Measurements from ENCODE around the gene SEZ6L.

SEZ6L gene

GRCh38 chr22:26295563-26296126, 126.4 kb downstream of the SEZ6L start:
- no peak for DNase-seq (ENCODE audit: low read depth in 2 of 2)

- no peak for DNase-seq (ENCODE audit: low read depth in 2 of 2)
These were observed 129.5 kb downstream of the SEZ6L start for GRCh38 chr22:26298605-26299310.

- no peak for DNase-seq (ENCODE audit: low read depth in 2 of 2)
These were observed 133.5 kb downstream of the SEZ6L start for GRCh38 chr22:26302726-26303125.

GRCh38 chr22:26303475-26303874, 134.2 kb downstream of the SEZ6L start:
- DNase-seq (ENCODE audit: low read depth in 2 of 2) = no peak

DNA sequence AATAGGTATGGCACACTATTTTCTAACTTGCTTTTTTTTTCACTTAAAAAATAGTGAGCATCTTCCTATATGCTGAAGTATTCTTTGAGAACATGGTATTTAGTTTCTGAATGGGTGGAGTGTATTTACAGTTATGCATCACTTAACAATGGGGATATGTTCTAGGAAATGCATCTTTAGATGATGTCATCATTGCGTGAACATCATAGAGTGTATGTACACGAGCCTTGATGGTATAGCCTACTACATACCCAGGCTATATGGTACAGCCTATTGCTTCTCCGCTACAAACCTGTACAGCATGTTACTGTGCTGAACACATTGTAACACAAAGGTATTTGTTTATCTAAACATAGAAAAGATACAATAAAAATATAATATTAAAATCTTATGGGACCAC, 135.5 kb downstream of the SEZ6L start:
- DNase-seq (ENCODE audit: low read depth in 2 of 2) = no peak

DNA sequence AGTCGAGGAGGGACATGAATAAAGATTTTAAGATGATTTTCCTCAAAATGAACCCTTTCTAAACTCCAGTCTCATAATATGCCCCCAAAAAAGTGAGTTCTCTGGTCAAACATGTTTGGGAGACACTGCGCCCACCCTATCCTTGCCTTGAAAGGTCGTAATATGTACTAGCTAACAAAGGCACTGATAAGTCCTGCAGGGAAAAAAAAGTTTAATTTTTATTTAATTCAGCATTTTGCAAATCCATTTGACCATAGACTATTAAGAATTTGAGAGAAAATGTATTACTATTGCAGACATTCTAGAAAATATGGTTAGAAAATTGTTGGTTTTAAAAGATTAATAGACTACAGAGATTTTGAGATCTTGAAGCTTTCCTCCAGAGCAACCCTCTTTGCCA, 139.2 kb downstream of the SEZ6L start:
- DNase-seq (ENCODE audit: low read depth in 2 of 2) = no peak

- DNase-seq (ENCODE audit: low read depth in 2 of 2) = no peak
These were observed 141.4 kb downstream of the SEZ6L start for GRCh38 chr22:26310616-26311015.

GRCh38 chr22:26313291-26313690, 144.0 kb downstream of the SEZ6L start:
- DNase-seq (ENCODE audit: low read depth in 2 of 2) = no peak

- DNase-seq (ENCODE audit: low read depth in 2 of 2) = no peak
These were observed 144.9 kb downstream of the SEZ6L start for GRCh38 chr22:26314171-26314570.

DNA sequence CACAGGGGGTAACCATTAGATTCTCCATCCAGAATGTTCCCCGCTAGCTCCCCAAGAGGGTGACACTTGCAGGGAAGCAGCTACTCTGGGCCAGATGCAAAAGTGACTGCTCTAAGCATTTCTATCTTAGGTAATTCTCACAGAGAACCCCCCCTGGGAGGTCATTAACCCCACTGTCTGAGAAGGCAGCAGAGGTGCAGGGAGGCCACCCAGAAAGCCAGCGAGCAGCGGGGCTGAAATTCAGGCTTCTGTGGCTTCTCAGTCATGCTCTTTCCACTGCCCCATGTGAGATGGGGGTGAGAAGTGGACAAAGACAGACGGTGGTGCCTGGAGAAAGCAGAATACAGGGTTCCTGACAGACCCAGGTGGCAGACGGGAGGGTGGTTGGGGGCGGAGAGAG, 145.4 kb downstream of the SEZ6L start:
- no peak for DNase-seq (ENCODE audit: low read depth in 2 of 2)

DNA sequence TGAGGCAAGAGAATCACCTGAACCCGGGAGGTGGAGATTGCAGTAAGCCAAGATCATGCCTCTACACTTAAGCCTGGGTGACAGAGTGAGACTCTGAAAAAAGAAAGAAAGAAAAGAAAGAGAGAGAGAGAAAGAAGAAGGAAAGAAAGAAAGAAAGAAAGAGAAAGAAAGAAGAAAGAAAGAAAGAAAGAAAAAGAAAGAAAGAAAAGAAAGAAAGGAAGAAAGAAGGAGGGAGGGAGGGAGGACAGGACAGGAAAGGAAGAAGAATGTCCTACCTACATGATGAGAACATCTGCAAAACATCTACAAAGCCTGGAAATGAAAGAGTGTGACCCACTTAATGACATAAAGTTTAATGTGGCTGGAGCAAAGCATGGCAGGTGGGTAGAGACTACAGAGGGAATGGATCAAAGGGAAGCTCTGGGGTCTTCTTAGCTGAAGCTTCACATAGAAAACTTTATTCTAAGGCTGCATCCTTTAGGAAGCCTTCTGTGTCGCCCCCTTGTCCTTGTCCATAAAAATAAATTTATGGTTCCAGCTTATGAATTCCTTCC, 147.5 kb downstream of the SEZ6L start:
- DNase-seq (ENCODE audit: low read depth in 2 of 2) = no peak

GRCh38 chr22:26318975-26319374, 149.7 kb downstream of the SEZ6L start:
- no peak for DNase-seq (ENCODE audit: low read depth in 2 of 2)

DNA sequence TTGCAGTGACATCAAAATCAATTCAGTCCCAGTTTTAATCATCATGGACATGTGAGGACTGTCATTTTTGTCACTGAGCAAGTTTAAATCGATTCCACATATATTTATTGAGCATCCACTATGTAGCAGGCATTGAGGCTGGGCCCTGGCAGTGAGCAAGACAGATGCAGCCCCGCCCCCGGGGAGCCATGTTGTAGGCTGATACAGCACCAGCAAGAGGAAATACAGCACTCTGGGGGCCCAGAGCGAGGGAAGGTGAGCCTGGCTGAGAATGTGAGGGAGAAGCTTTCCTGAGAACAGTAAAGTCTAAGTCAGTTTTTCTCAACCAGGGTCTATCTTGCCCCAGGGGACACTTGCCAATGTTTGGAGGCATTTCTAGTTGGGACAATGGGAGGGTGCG, 151.2 kb downstream of the SEZ6L start:
- DNase-seq (ENCODE audit: low read depth in 2 of 2) = no peak

- no peak for DNase-seq (ENCODE audit: low read depth in 2 of 2)
These were observed 152.2 kb downstream of the SEZ6L start for GRCh38 chr22:26321469-26321913.

DNA sequence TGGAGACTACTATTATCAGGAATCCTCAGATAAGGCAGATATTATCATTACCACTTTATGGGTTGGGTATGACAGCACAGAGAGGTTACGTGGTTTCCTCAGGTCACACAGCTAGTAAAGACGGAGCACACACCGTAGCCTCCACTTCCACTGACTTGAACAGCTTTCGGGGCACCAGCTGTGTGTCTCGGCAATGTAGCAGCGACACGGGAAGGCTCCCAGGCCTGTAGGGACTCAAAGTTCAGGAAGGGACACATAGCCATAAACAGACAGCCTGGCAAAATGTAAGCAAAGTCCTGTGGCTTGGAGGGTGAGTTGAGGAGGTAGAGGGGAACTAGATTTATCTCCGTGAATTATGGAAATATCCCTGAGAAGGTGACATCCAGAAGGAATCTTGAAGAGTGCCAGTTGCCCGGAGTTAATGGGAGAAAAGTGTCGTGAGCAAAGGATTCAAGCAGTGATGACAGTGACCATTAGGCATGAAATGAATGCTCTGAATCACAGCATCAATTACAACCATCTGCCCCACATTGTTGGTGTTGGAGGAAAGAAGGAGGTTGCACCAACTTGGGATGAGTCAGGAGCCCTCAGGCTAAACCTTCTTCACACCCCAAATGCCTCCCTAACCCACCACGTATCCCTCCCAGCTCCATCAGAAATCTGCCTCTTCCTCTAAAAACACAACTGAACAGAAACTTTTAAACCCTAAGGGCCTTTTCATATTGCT, 153.1 kb downstream of the SEZ6L start:
- no peak for DNase-seq (ENCODE audit: low read depth in 2 of 2)

DNA sequence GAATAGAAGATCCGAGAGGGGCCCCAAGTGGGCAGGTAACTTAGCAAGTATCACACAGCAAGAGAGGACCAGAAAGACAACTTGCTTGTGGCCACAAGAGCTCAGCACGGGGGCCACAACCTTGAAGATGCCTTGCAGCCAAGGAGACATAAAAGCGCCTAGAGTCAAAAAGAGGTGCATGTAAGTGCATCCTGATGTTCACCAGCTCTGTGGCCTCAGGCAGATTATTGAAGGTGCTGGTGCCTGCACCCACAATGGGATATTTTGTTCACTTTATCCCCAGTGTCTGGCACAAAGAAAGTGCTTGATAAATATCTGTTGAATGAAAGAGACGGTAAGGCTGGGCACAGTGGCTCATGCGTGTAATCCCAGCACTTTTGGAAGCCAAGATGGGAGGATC, 153.8 kb downstream of the SEZ6L start:
- DNase-seq (ENCODE audit: low read depth in 2 of 2) = no peak

- no peak for DNase-seq (ENCODE audit: low read depth in 2 of 2)
These were observed 154.9 kb downstream of the SEZ6L start for GRCh38 chr22:26324150-26324549.

GRCh38 chr22:26325641-26326040, 156.4 kb downstream of the SEZ6L start:
- DNase-seq (ENCODE audit: low read depth in 2 of 2) = no peak

DNA sequence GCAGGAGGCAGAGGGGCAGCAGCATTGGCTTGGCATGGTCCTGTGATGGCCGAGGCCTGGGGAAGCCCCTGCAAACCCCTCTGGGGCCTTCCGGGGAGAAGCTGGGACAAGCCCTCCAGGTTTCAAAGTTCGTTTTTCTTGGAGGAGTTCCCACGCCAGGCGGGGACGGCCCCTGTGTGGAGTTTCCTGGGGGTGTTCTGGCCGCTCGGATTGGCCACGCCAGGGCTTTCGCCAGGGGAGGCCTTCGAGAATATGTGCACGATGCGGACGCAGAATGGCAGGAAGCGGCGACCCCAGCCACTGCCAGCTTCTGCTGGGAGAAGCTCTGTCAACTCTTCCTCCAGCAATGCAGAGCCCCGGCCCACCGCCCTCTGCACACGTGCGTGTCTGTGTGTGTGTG, 157.5 kb downstream of the SEZ6L start:
- DNase-seq (ENCODE audit: low read depth in 2 of 2) = no peak

- no peak for DNase-seq (ENCODE audit: low read depth in 2 of 2)
These were observed 158.0 kb downstream of the SEZ6L start for GRCh38 chr22:26327306-26327705.

DNA sequence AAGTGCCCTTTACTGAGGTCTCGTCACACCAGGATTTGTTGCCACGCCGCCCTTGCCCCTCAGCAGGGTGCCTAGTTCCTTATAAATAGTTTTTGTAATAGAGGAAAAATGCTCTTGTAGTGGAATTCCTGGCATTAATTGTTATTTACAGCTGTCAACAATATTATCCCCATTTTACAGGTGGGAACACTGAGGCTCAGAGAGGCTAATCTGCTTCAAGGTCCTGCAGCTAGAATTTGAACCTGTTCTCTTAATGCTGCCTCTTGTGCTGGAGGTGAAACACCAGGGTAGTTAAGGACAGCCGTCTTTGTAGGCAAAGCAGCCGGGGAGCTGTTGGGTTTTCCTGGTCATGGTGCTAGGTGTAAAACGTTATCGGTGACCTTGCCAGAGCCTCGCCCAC, 159.0 kb downstream of the SEZ6L start:
- DNase-seq (ENCODE audit: low read depth in 2 of 2) = no peak

GRCh38 chr22:26330971-26331625, 161.8 kb downstream of the SEZ6L start:
- DNase-seq (ENCODE audit: low read depth in 2 of 2) = peak; percentile 21 to 30
